Glutamatergic neuron (in vitro differentiated cells): ENCODE data around the gene KCNAB2. TPM values are rescaled to one million over a fixed set of nuclear protein-coding genes. Genes with fewer than 3 reads are reported as not detected.
"Not testable (repeated sequence)": the region's sequence is repeated elsewhere in the genome, so short reads cannot be mapped to it uniquely, and the experiment has no call there.

ENCODE experiments used
- DNase-seq: peaks from one replicate; pipeline ENCODE4 v3.0.0; 2022
- H3K27ac Mint-ChIP-seq: one replicate; pipeline ENCODE4 v1.8.0; 2020; ENCODE audit warnings: mild to moderate bottlenecking, mixed read lengths, inconsistent platforms; ENCODE audit not compliant: unreplicated experiment
- H3K27me3 Mint-ChIP-seq: one replicate; pipeline ENCODE4 v1.8.0; 2020; ENCODE audit warnings: mild to moderate bottlenecking, moderate library complexity, mixed read lengths, inconsistent platforms; ENCODE audit not compliant: unreplicated experiment
- H3K36me3 Mint-ChIP-seq: one replicate; pipeline ENCODE4 v1.8.0; 2020; ENCODE audit warnings: mild to moderate bottlenecking, mixed read lengths, inconsistent platforms; ENCODE audit not compliant: unreplicated experiment
- H3K4me1 Mint-ChIP-seq: one replicate; pipeline ENCODE4 v1.8.0; 2020; ENCODE audit warnings: mild to moderate bottlenecking, low read depth, mixed read lengths, inconsistent platforms; ENCODE audit not compliant: unreplicated experiment
- H3K4me3 Mint-ChIP-seq: one replicate; pipeline ENCODE4 v1.8.0; 2020; ENCODE audit warnings: mild to moderate bottlenecking, mixed read lengths, inconsistent platforms; ENCODE audit not compliant: unreplicated experiment
- H3K9me3 Mint-ChIP-seq: one replicate; pipeline ENCODE4 v1.8.0; 2020; ENCODE audit warnings: mild to moderate bottlenecking, moderate library complexity, mixed read lengths, inconsistent platforms; ENCODE audit not compliant: unreplicated experiment
- CTCF ChIP-seq: fragments of 200-600 bp; sonication (generic); IDR thresholded peaks from one replicate; pipeline ENCODE4 v1.5.0; 2021; ENCODE audit not compliant: partially characterized antibody, unreplicated experiment
- total RNA-seq: library from RNA; stranded (reverse); fragmentation: NEBNext Ultra II Directional; extraction: Animal tissue kit (Norgen Biotek cat#: 25700); gene quantifications from one replicate; pipeline ENCODE4 v1.2.1, GENCODE V29; 2021; ENCODE audit not compliant: unreplicated experiment

The KCNAB2 gene
- total RNA-seq, 1 donor from 2014 or later, result 20.4 TPM

- peaks cover 7% of the 10 kb centered on the region for H3K27me3 Mint-ChIP-seq
- H3K4me3 Mint-ChIP-seq, result no peak overlapping the region
- TF ChIP-seq CTCF, result no peak
- no peak for DNase-seq
- peaks cover 15% of the 10 kb centered on the region for H3K4me1 Mint-ChIP-seq
- H3K27ac Mint-ChIP-seq, result no peak overlapping the region
- no peaks in the 10 kb centered on the region for H3K36me3 Mint-ChIP-seq
- H3K9me3 Mint-ChIP-seq, result peaks cover 14% of the 10 kb centered on the region
These were observed 27.9 kb downstream of the KCNAB2 start for GRCh38 chr1:6073480-6074053.

GRCh38 chr1:6074192-6074901 is 28.7 kb downstream of the KCNAB2 start:
- Mint-ChIP-seq H3K27ac (no peak overlapping the region), H3K4me1 (peaks cover 11% of the 10 kb centered on the region)

GRCh38 chr1:6075748-6076147 is 30.1 kb downstream of the KCNAB2 start:
- no peak for TF ChIP-seq CTCF
- no peak for DNase-seq
- Mint-ChIP-seq H3K4me3 (no peak overlapping the region), H3K27ac (no peak overlapping the region), H3K9me3 (peaks cover 14% of the 10 kb centered on the region), H3K27me3 (peaks cover 9% of the 10 kb centered on the region), H3K4me1 (peaks cover 7% of the 10 kb centered on the region), H3K36me3 (no peaks in the 10 kb centered on the region)

More at GRCh38 chr1:6074192-6074901, 28.7 kb downstream of the KCNAB2 start:
- no peak for DNase-seq
- peaks cover 9% of the 10 kb centered on the region for H3K27me3 Mint-ChIP-seq
- no peak for TF ChIP-seq CTCF
- H3K4me3 Mint-ChIP-seq, result no peak overlapping the region
- H3K9me3 Mint-ChIP-seq, result peaks cover 14% of the 10 kb centered on the region
- no peaks in the 10 kb centered on the region for H3K36me3 Mint-ChIP-seq

- H3K9me3 Mint-ChIP-seq, result peaks cover 12% of the 10 kb centered on the region
- not testable (repeated sequence) for H3K4me1 Mint-ChIP-seq, H3K4me3 Mint-ChIP-seq, DNase-seq, H3K27ac Mint-ChIP-seq, H3K27me3 Mint-ChIP-seq, H3K36me3 Mint-ChIP-seq
These were observed 31.4 kb downstream of the KCNAB2 start for GRCh38 chr1:6077061-6077460.

GRCh38 chr1:6077506-6077905 is 31.8 kb downstream of the KCNAB2 start:
- peaks cover 11% of the 10 kb centered on the region for H3K9me3 Mint-ChIP-seq
- no peak for TF ChIP-seq CTCF
- H3K4me1 Mint-ChIP-seq, result peaks cover 6% of the 10 kb centered on the region
- no peak overlapping the region for H3K27ac Mint-ChIP-seq
- no peak for DNase-seq
- no peak overlapping the region for H3K4me3 Mint-ChIP-seq
- H3K36me3 Mint-ChIP-seq, result no peaks in the 10 kb centered on the region
- peaks cover 6% of the 10 kb centered on the region for H3K27me3 Mint-ChIP-seq
